NT2/D1 (cell line): ENCODE measurements around the gene HSPA4.

Experiments used
- SUZ12 ChIP-seq: IDR thresholded peaks from 2 replicates; pipeline ENCODE4 v1.6.1; 2011; ENCODE audit not compliant: insufficient read length, insufficient read depth; ENCODE audit errors: extremely low read depth
- YY1 ChIP-seq: IDR thresholded peaks from 2 replicates; pipeline ENCODE4 v1.6.1; 2011; ENCODE audit not compliant: insufficient read length, insufficient read depth
- ZNF274 ChIP-seq: IDR thresholded peaks from 2 replicates; pipeline ENCODE4 v1.6.1; 2011; ENCODE audit warnings: mild to moderate bottlenecking, low read depth, low read length

DNA sequence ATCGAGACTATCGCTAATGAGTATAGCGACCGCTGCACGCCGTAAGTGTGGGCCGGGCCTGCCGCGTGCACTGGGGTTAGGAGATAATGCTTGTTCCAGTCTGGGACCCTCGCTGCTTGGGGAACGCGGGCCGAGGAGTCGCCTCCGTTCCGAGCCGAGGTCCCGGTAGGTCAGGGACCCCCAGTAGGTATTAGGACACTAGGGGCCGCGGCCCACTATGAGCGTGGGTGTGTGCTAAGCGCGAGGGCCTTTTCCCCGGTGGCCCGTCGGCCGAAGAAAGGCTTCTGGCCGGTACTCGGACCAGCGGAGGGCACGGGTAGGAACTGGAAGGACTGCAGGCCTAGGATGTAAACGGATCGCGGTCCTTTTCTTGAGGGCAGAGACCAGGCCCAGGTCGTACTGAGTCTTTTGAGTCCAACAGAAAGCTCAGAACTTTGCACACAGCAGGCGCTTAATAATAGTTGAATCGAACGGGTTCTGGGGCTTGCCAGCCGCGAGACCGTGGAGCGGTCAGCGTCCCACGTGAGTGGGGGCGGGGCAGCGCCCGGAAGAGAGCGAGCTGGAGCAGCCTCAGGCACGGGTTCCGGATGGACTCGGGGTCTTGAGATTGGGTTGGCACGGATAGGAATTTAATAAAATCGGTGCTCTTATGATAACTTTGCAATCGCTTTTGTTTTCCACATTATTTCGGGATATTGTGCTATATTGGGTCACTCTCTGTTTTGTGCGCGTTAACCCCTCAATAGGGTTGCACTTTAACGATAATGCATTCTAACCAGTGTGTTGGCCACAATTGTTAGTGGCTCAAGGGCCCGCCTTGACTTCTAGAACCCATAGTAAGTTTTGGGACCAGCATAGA, 733 bp downstream of the HSPA4 start:
- TF ChIP-seq SUZ12, result no peak
- no peak for TF ChIP-seq YY1
- no peak for TF ChIP-seq ZNF274
